ENCODE measurements around the gene PROSER2. TPM values are rescaled to one million over a fixed set of nuclear protein-coding genes. Genes with fewer than 3 reads are reported as not detected.

PROSER2 gene
- total and polyA plus RNA-seq, 9 of the 15 experiments (the other 6 are each of a cell fraction or from before 2014, with no cell fraction given), result 0.62 to 14.8 (median 2.9) TPM

DNA sequence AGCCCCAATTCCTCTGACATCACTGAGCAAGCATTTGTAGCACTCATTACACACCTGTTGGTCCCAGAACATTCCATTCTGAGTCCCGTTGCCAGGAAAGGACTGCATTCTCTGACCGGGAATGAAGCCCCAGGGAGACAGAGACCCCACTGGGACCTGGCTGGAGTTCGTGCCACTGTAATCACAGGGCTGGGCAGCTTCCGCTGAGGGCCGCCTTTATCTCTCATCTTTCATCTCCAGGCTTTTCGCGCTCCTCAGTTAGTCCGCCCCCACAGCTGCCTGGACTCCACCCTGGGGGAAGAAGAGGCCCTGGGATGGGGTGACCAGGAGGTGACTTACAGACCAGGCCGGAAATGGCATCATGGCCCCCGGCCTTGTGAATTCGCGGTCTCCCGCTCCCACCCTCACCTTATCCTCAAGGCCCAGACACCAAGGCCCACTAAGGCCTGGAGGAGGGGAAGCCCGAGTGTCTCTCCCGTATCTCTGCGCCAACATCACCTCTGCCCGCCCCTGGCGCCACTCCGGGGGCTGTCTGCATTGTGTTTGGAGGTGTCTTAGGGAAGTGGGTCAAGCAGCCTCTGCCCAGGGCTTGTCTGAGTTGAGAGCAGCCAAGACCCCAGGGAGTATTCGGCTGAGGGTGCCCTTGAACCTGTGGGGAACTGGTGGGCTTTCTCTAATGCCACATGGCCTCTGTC lies 75.4 kb downstream of the PROSER2 start (continued):
- TF ChIP-seq, protein P1, sequence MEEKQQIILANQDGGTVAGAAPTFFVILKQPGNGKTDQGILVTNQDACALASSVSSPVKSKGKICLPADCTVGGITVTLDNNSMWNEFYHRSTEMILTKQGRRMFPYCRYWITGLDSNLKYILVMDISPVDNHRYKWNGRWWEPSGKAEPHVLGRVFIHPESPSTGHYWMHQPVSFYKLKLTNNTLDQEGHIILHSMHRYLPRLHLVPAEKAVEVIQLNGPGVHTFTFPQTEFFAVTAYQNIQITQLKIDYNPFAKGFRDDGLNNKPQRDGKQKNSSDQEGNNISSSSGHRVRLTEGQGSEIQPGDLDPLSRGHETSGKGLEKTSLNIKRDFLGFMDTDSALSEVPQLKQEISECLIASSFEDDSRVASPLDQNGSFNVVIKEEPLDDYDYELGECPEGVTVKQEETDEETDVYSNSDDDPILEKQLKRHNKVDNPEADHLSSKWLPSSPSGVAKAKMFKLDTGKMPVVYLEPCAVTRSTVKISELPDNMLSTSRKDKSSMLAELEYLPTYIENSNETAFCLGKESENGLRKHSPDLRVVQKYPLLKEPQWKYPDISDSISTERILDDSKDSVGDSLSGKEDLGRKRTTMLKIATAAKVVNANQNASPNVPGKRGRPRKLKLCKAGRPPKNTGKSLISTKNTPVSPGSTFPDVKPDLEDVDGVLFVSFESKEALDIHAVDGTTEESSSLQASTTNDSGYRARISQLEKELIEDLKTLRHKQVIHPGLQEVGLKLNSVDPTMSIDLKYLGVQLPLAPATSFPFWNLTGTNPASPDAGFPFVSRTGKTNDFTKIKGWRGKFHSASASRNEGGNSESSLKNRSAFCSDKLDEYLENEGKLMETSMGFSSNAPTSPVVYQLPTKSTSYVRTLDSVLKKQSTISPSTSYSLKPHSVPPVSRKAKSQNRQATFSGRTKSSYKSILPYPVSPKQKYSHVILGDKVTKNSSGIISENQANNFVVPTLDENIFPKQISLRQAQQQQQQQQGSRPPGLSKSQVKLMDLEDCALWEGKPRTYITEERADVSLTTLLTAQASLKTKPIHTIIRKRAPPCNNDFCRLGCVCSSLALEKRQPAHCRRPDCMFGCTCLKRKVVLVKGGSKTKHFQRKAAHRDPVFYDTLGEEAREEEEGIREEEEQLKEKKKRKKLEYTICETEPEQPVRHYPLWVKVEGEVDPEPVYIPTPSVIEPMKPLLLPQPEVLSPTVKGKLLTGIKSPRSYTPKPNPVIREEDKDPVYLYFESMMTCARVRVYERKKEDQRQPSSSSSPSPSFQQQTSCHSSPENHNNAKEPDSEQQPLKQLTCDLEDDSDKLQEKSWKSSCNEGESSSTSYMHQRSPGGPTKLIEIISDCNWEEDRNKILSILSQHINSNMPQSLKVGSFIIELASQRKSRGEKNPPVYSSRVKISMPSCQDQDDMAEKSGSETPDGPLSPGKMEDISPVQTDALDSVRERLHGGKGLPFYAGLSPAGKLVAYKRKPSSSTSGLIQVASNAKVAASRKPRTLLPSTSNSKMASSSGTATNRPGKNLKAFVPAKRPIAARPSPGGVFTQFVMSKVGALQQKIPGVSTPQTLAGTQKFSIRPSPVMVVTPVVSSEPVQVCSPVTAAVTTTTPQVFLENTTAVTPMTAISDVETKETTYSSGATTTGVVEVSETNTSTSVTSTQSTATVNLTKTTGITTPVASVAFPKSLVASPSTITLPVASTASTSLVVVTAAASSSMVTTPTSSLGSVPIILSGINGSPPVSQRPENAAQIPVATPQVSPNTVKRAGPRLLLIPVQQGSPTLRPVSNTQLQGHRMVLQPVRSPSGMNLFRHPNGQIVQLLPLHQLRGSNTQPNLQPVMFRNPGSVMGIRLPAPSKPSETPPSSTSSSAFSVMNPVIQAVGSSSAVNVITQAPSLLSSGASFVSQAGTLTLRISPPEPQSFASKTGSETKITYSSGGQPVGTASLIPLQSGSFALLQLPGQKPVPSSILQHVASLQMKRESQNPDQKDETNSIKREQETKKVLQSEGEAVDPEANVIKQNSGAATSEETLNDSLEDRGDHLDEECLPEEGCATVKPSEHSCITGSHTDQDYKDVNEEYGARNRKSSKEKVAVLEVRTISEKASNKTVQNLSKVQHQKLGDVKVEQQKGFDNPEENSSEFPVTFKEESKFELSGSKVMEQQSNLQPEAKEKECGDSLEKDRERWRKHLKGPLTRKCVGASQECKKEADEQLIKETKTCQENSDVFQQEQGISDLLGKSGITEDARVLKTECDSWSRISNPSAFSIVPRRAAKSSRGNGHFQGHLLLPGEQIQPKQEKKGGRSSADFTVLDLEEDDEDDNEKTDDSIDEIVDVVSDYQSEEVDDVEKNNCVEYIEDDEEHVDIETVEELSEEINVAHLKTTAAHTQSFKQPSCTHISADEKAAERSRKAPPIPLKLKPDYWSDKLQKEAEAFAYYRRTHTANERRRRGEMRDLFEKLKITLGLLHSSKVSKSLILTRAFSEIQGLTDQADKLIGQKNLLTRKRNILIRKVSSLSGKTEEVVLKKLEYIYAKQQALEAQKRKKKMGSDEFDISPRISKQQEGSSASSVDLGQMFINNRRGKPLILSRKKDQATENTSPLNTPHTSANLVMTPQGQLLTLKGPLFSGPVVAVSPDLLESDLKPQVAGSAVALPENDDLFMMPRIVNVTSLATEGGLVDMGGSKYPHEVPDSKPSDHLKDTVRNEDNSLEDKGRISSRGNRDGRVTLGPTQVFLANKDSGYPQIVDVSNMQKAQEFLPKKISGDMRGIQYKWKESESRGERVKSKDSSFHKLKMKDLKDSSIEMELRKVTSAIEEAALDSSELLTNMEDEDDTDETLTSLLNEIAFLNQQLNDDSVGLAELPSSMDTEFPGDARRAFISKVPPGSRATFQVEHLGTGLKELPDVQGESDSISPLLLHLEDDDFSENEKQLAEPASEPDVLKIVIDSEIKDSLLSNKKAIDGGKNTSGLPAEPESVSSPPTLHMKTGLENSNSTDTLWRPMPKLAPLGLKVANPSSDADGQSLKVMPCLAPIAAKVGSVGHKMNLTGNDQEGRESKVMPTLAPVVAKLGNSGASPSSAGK (IDR thresholded peaks at IDR 0.05), result peak; percentile 84
- peak; percentile 85 for TF ChIP-seq KLF16 (IDR thresholded peaks at IDR 0.05)
- no peak for TF ChIP-seq CHAMP1 (IDR thresholded peaks at IDR 0.05)
- no peak for TF ChIP-seq SAFB2 (IDR thresholded peaks at IDR 0.05; ENCODE audit: borderline replicate concordance, low read depth, low read length, severe bottlenecking)
- no peak for TF ChIP-seq EHMT2 (IDR thresholded peaks at IDR 0.05)
- TF ChIP-seq CAMTA2 (CRISPR knock-in tag; conservative IDR thresholded peaks at IDR 0.05), result no peak
- no peak for TF ChIP-seq RFX1 (IDR thresholded peaks at IDR 0.05)
- TF ChIP-seq BHLHE40 (IDR thresholded peaks at IDR 0.05; ENCODE audit: low read length), result peak; percentile 66
- TF ChIP-seq, protein P2, sequence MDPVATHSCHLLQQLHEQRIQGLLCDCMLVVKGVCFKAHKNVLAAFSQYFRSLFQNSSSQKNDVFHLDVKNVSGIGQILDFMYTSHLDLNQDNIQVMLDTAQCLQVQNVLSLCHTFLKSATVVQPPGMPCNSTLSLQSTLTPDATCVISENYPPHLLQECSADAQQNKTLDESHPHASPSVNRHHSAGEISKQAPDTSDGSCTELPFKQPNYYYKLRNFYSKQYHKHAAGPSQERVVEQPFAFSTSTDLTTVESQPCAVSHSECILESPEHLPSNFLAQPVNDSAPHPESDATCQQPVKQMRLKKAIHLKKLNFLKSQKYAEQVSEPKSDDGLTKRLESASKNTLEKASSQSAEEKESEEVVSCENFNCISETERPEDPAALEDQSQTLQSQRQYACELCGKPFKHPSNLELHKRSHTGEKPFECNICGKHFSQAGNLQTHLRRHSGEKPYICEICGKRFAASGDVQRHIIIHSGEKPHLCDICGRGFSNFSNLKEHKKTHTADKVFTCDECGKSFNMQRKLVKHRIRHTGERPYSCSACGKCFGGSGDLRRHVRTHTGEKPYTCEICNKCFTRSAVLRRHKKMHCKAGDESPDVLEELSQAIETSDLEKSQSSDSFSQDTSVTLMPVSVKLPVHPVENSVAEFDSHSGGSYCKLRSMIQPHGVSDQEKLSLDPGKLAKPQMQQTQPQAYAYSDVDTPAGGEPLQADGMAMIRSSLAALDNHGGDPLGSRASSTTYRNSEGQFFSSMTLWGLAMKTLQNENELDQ (CRISPR knock-in tag; IDR thresholded peaks at IDR 0.05; ENCODE audit: borderline replicate concordance), result no peak
- TF ChIP-seq PTTG1 (tag; IDR thresholded peaks at IDR 0.05; ENCODE audit: low read depth), result no peak
